Ureter (tissue), 1 donor: Measurements from ENCODE around the gene C9orf78. TPM values are rescaled to one million over a fixed set of nuclear protein-coding genes. Genes with fewer than 3 reads are reported as not detected.
"Not testable (repeated sequence)": the region's sequence is repeated elsewhere in the genome, so short reads cannot be mapped to it uniquely, and the experiment has no call there.

Experiments used
- DNase-seq: peaks from one replicate; pipeline ENCODE4 v3.0.0-alpha.2; 2020; ENCODE audit warnings: low spot score
- total RNA-seq: library from RNA; stranded (reverse); gene quantifications from one replicate; pipeline ENCODE4 v1.2.4, GENCODE V29; 2023
- donor health status: DM: yes; HTN: yes; CAD: no.

The C9orf78 gene
- total RNA-seq, 1 donor from 2014 or later, result 38.7 TPM

GRCh38 chr9:129812385-129812784, 22.7 kb downstream of the C9orf78 start:
- no peak for DNase-seq

- DNase-seq, result no peak
Observed at GRCh38 chr9:129811967-129812363, 23.1 kb downstream of the C9orf78 start.

- no peak for DNase-seq
Observed at GRCh38 chr9:129810788-129811187, 24.3 kb downstream of the C9orf78 start.

- no peak for DNase-seq
Observed at GRCh38 chr9:129810116-129810515, 25.0 kb downstream of the C9orf78 start.

- no peak for DNase-seq
Observed at GRCh38 chr9:129809346-129809745, 25.7 kb downstream of the C9orf78 start.

- DNase-seq, result no peak
Observed at GRCh38 chr9:129806061-129806460, 29.0 kb downstream of the C9orf78 start.

- no peak for DNase-seq
Observed at GRCh38 chr9:129803676-129804060, 31.4 kb downstream of the C9orf78 start.

- DNase-seq, result peak; percentile 96
Observed at GRCh38 chr9:129802833-129803675, 32.0 kb downstream of the C9orf78 start, which contains the start of gene TOR1B. Gene TOR1B (plus strand): TSS chr9:129803184. CDS start chr9:129803213, 29 bp downstream.

- DNase-seq, result no peak
Observed at GRCh38 chr9:129801504-129801903, 33.6 kb downstream of the C9orf78 start.

GRCh38 chr9:129798973-129799372, 36.1 kb downstream of the C9orf78 start:
- DNase-seq, result no peak

- DNase-seq, result not testable (repeated sequence)
Observed at GRCh38 chr9:129796029-129796428, 39.0 kb downstream of the C9orf78 start.

GRCh38 chr9:129794549-129794948, 40.5 kb downstream of the C9orf78 start:
- DNase-seq, result no peak

GRCh38 chr9:129786481-129786880, 48.6 kb downstream of the C9orf78 start:
- no peak for DNase-seq

- DNase-seq, result no peak
Observed at GRCh38 chr9:129785866-129786265, 49.2 kb downstream of the C9orf78 start.

- DNase-seq, result not testable (repeated sequence)
Observed at GRCh38 chr9:129784970-129785369, 50.1 kb downstream of the C9orf78 start.

GRCh38 chr9:129783516-129784361, 51.3 kb downstream of the C9orf78 start:
- DNase-seq, result peak; percentile 83

GRCh38 chr9:129781981-129782380, 53.1 kb downstream of the C9orf78 start:
- DNase-seq, result no peak

GRCh38 chr9:129781131-129781530, 53.9 kb downstream of the C9orf78 start:
- no peak for DNase-seq

GRCh38 chr9:129779560-129780190, 55.4 kb downstream of the C9orf78 start:
- DNase-seq, result no peak

- no peak for DNase-seq
Observed at GRCh38 chr9:129778469-129778868, 56.6 kb downstream of the C9orf78 start.

GRCh38 chr9:129777769-129778130, 57.3 kb downstream of the C9orf78 start:
- DNase-seq, result no peak
